VCaP (cell line): ENCODE data around the gene SIPA1.
A peak's percentile ranks its signal among the peaks of the same experiment; 100 is the strongest.

Experiments used
- H3K27ac ChIP-seq: fragments of 450-650 bp; 2 replicates; pipeline ENCODE4 v1.5.1; 2017
- TF ChIP-seq, protein P1 (sequence below): fragments of 450-650 bp; conservative IDR thresholded peaks from 2 replicates; pipeline ENCODE4 v1.5.1; 2017; ENCODE audit warnings: mild to moderate bottlenecking, moderate library complexity

SIPA1 gene

DNA sequence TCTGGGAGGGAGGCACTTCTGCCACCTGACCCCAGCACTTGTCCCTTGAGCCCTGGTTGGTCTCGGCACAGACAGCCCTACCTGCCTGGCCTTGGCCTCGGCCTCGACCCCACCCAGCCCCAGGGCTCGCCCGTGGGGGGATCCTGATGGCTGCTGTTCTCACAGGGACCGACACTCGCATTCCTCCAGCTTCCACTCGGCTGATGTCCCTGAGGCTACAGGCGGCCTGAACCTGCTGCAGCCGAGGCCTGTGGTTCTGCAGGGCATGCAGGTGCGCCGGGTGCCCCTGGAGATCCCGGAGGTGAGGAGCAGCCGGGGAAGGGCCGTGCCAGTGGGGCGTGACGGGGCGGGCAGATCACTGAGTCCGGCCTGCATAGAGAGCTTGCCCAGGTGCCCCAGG is 17.2 kb upstream of the SIPA1 start:
- TF ChIP-seq, protein P1, sequence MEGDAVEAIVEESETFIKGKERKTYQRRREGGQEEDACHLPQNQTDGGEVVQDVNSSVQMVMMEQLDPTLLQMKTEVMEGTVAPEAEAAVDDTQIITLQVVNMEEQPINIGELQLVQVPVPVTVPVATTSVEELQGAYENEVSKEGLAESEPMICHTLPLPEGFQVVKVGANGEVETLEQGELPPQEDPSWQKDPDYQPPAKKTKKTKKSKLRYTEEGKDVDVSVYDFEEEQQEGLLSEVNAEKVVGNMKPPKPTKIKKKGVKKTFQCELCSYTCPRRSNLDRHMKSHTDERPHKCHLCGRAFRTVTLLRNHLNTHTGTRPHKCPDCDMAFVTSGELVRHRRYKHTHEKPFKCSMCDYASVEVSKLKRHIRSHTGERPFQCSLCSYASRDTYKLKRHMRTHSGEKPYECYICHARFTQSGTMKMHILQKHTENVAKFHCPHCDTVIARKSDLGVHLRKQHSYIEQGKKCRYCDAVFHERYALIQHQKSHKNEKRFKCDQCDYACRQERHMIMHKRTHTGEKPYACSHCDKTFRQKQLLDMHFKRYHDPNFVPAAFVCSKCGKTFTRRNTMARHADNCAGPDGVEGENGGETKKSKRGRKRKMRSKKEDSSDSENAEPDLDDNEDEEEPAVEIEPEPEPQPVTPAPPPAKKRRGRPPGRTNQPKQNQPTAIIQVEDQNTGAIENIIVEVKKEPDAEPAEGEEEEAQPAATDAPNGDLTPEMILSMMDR, result no peak
- no peak overlapping the region; the same call in 1 of the 2 replicates for H3K27ac ChIP-seq

DNA sequence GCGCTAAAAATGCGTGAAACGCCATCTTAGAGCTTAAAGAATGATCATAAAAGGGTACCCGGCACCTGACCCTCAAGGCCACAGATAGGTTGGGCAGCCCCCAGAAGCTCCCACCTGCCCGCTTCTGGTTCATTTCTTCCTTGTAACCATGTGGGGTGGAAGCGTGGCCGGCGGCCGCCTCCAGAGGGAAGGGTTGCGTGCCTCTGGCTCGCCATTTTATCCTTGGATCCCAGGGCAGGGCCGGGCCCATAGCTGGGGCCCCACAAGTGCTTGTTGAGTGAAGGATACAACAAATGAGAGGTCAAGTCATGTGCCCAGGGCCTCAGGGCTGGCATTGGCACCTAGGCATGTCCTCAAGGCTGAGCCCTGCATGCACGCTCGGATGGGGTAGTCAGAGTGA is 16.4 kb upstream of the SIPA1 start:
- TF ChIP-seq, protein P1, result no peak
- no peak overlapping the region for H3K27ac ChIP-seq

DNA sequence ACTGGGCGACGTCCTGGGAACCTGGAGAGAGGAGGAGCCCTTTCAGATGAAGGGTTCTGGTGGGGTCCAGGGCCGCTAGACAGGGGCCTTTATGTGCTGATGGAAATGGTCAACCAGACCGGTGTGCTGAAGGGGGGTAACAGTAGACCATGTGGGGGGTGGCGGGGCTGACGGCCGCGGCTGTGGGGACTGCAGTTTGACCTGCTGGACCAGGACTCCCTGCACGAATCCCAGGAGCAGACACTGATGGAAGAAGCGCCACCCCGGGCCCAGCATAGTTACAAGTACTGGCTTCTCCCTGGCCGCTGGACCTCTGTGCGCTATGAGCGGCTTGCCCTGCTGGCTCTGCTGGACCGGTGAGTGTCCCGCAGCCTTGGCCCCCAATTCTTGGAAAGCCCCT is 15.9 kb upstream of the SIPA1 start:
- no peak overlapping the region for H3K27ac ChIP-seq
- TF ChIP-seq, protein P1, result no peak

DNA sequence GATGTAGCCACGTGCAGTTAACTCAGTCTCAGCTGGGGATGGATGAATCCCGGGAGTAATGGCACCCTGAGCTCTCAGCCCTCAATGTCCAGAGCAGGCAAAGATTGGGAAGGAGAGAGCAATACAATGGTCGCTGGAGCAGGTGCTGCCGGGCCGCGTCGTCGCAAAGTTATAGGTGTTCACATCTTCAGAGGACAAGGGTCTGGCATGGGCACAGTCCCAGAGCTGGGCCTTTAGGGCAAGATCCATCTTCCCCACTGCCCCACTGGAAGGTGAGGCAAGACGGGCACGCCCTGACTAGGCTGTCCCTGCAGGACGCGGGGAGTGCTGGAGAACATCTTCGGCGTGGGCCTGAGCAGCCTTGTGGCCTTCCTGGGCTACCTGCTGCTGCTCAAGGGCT is 14.7 kb upstream of the SIPA1 start:
- TF ChIP-seq, protein P1, result no peak
- H3K27ac ChIP-seq, result no peak overlapping the region

DNA sequence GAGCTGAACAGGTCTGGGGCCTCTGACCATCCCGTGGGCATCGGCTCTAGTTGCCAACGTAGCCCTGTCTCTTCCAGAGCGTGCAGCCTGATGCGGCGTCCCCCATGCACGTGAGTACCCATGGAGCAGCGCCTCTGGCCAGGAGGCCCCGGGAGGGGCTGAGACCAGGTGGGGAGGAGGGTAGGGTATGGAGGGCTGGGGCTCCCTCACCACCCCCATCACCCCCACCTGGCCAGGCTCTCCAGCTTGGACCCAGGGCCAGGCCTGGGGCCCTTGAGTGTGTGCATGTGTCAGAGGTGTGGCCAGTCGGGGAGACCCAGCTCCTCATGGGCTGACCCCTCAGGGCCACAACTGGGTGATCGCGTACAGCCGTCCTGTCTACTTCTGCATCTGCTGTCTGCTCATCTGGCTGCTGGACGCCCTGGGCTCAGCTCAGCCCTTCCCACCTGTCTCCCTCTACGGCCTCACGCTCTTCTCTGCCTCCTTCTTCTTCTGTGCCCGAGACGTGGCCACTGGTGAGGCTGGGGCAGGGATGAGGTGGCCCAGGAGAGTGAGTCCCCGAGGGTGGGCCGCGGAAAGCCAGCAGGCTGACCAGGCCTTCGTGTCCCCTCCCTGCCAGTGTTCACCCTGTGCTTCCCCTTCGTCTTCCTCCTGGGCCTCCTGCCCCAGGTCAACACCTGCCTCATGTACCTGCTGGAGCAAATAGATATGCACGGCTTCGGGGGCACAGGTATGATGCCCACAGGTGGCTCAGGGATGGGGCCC is 13.9 kb upstream of the SIPA1 start:
- TF ChIP-seq, protein P1, result no peak
- H3K27ac ChIP-seq, result no peak overlapping the region

DNA sequence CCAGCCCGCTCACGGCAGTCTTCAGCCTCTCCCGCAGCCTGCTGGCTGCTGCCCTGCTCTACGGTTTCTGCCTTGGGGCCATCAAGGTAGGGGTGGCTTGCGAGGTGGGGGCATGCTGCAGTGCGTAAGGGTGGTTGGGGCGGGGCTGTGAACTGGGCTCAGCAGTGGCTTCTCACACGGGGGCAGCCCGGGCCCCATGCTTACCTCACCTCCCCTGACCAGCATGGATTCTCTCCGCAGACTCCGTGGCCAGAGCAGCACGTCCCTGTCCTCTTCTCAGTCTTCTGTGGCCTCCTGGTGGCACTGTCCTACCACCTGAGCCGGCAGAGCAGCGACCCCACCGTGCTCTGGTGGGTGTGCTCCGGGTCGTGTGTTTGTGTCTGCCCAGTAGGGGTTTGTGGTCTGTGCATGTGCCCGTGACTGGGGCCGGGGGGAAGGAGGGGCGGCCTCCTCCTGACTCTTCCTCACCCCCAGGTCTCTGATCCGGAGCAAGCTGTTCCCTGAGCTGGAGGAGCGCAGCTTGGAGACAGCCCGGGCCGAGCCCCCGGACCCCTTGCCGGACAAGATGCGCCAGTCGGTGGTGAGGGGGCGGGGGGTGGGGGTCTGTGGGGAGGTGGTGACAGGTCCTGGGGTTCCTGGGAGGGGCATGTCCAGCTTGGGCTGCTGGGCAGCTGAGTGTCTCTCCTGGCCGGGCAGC is 12.8 kb upstream of the SIPA1 start:
- H3K27ac ChIP-seq, result no peak overlapping the region
- TF ChIP-seq, protein P1, result no peak

DNA sequence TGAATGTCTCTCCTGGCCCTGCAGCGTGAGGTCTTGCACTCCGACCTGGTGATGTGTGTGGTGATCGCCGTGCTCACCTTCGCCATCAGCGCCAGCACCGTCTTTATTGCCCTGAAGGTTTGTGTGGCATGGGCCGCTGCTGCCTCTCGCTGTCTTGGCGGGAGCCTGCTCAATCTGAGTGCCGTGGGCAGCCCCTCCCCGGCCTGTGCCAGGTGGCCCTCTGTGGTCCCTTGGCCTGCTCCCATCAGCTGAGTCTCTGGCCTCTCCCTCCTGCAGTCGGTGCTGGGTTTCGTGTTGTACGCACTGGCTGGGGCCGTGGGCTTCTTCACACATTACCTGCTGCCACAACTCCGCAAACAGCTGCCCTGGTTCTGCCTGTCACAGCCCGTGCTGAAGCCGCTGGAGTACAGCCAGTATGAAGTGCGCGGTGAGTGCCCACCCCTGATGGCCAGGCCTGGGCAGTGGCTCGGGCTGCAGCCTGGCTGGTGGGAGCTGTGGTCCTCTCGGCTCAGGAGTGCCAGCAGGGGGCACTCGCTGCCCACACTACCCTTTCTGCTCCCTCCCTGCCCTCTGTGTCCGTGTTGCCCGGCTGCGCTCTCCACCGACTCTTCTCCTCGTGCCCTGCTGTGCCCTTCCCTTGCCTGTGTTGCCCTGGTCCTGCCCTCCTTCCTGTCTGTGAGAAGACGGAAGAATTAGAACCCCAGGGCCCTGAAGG is 12.1 kb upstream of the SIPA1 start:
- TF ChIP-seq, protein P1, result peak; percentile 93
- no peak overlapping the region; the same call in 1 of the 2 replicates for H3K27ac ChIP-seq
